AG10803 (cell line): ENCODE measurements around the gene CROCC.

Experiments used
- DNase-seq: peaks from one replicate; pipeline ENCODE4 v3.0.0; 2010; ENCODE audit warnings: low read depth
- H3K4me3 ChIP-seq: 2 replicates; pipeline ENCODE4 v1.5.1; 2011; ENCODE audit warnings: mild to moderate bottlenecking, low read length, control low read depth
- CTCF ChIP-seq: conservative IDR thresholded peaks from 2 replicates; pipeline ENCODE4 v1.5.1; 2011; ENCODE audit warnings: mild to moderate bottlenecking, low read length, control low read depth, inconsistent platforms

The CROCC gene

GRCh38 chr1:17007121-17007520 lies 85.4 kb downstream of the CROCC start:
- no peak for DNase-seq
- no peak for TF ChIP-seq CTCF
- no peak overlapping the region for H3K4me3 ChIP-seq

- TF ChIP-seq CTCF = no peak
- DNase-seq = no peak
- H3K4me3 ChIP-seq = no peak overlapping the region
Measured at GRCh38 chr1:17008208-17008855, 86.6 kb downstream of the CROCC start.

- no peak for DNase-seq
- H3K4me3 ChIP-seq = no peak overlapping the region
- no peak for TF ChIP-seq CTCF
Measured at GRCh38 chr1:17009706-17010105, 88.0 kb downstream of the CROCC start.

- DNase-seq = no peak
- TF ChIP-seq CTCF = no peak
- H3K4me3 ChIP-seq = peak overlapping the region; percentile 67
Measured at GRCh38 chr1:17011092-17011438, 89.3 kb downstream of the CROCC start.

GRCh38 chr1:17011439-17012307 lies 89.9 kb downstream of the CROCC start, which contains the start of gene ATP13A2:
Gene ATP13A2, minus strand, starts transcription at chr1:17011928. Its CDS starts 190 bp downstream, at chr1:17011738.
- peak within 1 kb of the TSS; percentile 67 for H3K4me3 ChIP-seq
- DNase-seq = peak; percentile 61
- no peak for TF ChIP-seq CTCF

- no peak for TF ChIP-seq CTCF
- peak; percentile 80 for DNase-seq
- H3K4me3 ChIP-seq = no peak overlapping the region
Measured at GRCh38 chr1:17012775-17013490, 91.2 kb downstream of the CROCC start.
